Heart left ventricle (tissue), 16 donors: ENCODE data around the gene NKAIN2. TPM values are rescaled to one million over a fixed set of nuclear protein-coding genes. Genes with fewer than 3 reads are reported as not detected.

Experiments used
- ATAC-seq, 4 donors: fragments of 200-7000 bp; cut with Tn5 transposase; one replicate each; pipeline ENCODE4 v1.9.1; 2020 to 2022; ENCODE audit warnings: moderate library complexity in 4 of 4, mild to moderate bottlenecking in 3 of 4, moderate number of reproducible peaks in 1 of 4
- DNase-seq, 5 donors: peaks; one replicate each; pipeline ENCODE4 v3.0.0-alpha.2; 2020
- H3K27ac ChIP-seq, 12 donors: fragments of 200-600 bp; sonication (generic) in 4 of 12; one replicate each; pipeline versions ENCODE4 v1.5.0 to v1.8.0; 2016 to 2022; ENCODE audit warnings: mild to moderate bottlenecking in 2 of 12
- H3K27me3 ChIP-seq, 9 donors: fragments of 200-600 bp; sonication (generic) in 2 of 9; one replicate each; pipeline versions ENCODE4 v1.5.1 to v1.8.0; 2016 to 2022; ENCODE audit warnings: mild to moderate bottlenecking in 3 of 9
- H3K36me3 ChIP-seq, 9 donors: fragments of 200-600 bp; sonication (generic) in 2 of 9; one replicate each; pipeline versions ENCODE4 v1.5.0 to v1.8.0; 2018 to 2022; ENCODE audit warnings: mild to moderate bottlenecking in 2 of 9
- H3K4me1 ChIP-seq, 12 donors: fragments of 200-600 bp; sonication (generic) in 4 of 12; one replicate each; pipeline versions ENCODE4 v1.5.0 to v1.8.0; 2016 to 2022; ENCODE audit warnings: mild to moderate bottlenecking in 3 of 12
- H3K4me3 ChIP-seq, 12 donors: fragments of 200-600 bp; sonication (generic) in 4 of 12; one replicate each; pipeline versions ENCODE4 v1.5.0 to v1.8.0; 2017 to 2022; ENCODE audit warnings: mild to moderate bottlenecking in 9 of 12, moderate library complexity in 4 of 12
- H3K9me3 ChIP-seq, 12 donors: fragments of 200-600 bp; sonication (generic) in 4 of 12; one replicate each; pipeline versions ENCODE4 v1.5.0 to v1.8.0; 2016 to 2022; ENCODE audit warnings: mild to moderate bottlenecking in 1 of 12
- CTCF ChIP-seq, 12 donors: fragments of 200-600 bp; sonication (generic) in 4 of 12; IDR thresholded peaks; one replicate each; pipeline versions ENCODE4 v1.5.0 to v1.8.0; 2018 to 2022; ENCODE audit warnings: antibody characterized with exemption in 12 of 12, mild to moderate bottlenecking in 5 of 12
- POLR2A ChIP-seq, 2 donors: fragments of 450-650 bp; IDR thresholded peaks; one replicate each; pipeline ENCODE4 v1.6.1; 2017; ENCODE audit warnings: antibody characterized with exemption in 2 of 2, mild to moderate bottlenecking in 2 of 2, moderate library complexity in 2 of 2
- WGBS, 4 donors: extraction: QIAGEN DNeasy Blood & Tissue Kit in 2 of 4; methylation state at CpG; one replicate each; pipeline versions ENCODE4 v1.1.5 to v1.1.7; 2013 to 2018; 5-methylcytosine and 5-hydroxymethylcytosine counted together
- intact Hi-C, 10 donors: fragments of 100-400 bp; cut with DNase I; formaldehyde crosslinking; loops; one replicate each; pipeline versions ENCODE4 v1.11.1 to v1.14.2; 2022
- polyA plus RNA-seq, 2 donors: library from polyadenylated mRNA; stranded (reverse); fragments of 200-250 nt; gene quantifications; one replicate each; pipeline ENCODE4 v1.2.3, GENCODE V29; 2013
- total RNA-seq, 9 donors: library from RNA; depleted of rRNA in 2 of 9; stranded (reverse); fragments of >200 nt in 2 of 9; fragmentation: NEBNext Ultra II Directional in 3 of 9; extraction: Animal tissue kit (Norgen Biotek cat#: 25700) in 3 of 9; gene quantifications; one replicate each; pipeline versions ENCODE4 v1.1.0 to v1.2.4, GENCODE V29; 2016 to 2023
- donor health status: ischemic (EF 13 %, LVEDD 7.1; RV severe dilation, severe dysfunction).
- donor health status: healthy with polysubstance abuse.
- donor health status: DM: no; HTN: yes; CAD: no.
- donor health status: DM: no; HTN: no; CAD: no.
- donor health status: ischemic (EF 25% LVEDD 6.9; RV normal size, moderate dysfunction).
- donor health status: ischemic (EF 25% LVEDD 5.7; RV mildly dilated, moderate dysfunction).
- donor health status: healthy.
- donor health status: DM: yes; HTN: yes; CAD: no.
- donor health status: ischemic (EF 35%, LVEDD 5.7; RV mildly dilated, moderate dysfunction).
- donor health status: nonischemic (EF 11% LVEDD 7.7; RV severe dilation, severe dysfunction).
- donor health status: DM: yes; HTN: yes; CAD: no.
- donor health status: PGD.
- donor health status: ischemic (EF 29% LVEDD 5.4; RV normal size, mild dysfunction).
- donor health status: nonischemic (EF 23%, LVEDD 6.1; RV moderate dilation, normal function).

Gene NKAIN2
- total and polyA plus RNA-seq, 11 donors, result 0.19 to 0.83 (median 0.33) TPM; not detected in 2

- Histone ChIP-seq H3K4me3 (no peak overlapping the region), H3K27me3 (no peaks in the 10 kb centered on the region), H3K4me1 (peaks cover 0 to 9% (median 0%) of the 10 kb centered on the region in 12 donors), H3K36me3 (no peaks in the 10 kb centered on the region), H3K9me3 (no peaks in the 10 kb centered on the region), H3K27ac (peak overlapping the region in 4 of 12 donors; percentile 2 to 69 (median 24))
- TF ChIP-seq CTCF (IDR thresholded peaks at IDR 0.05) (no peak), POLR2A (IDR thresholded peaks at IDR 0.05) (no peak)
- DNase-seq, result peak in 1 of 5 donors; percentile 27
- ATAC-seq, result peak in 3 of 4 donors; percentile 62 to 88 (median 86)
- intact Hi-C loops, result no loop called here
- WGBS, 4 donors, result 49 to 52% (median 50%) methylated on average over 5 of the region's 5 CpGs
These were observed 85.3 kb downstream of the NKAIN2 start for GRCh38 chr6:123888771-123889513.

- no peak overlapping the region for H3K27ac ChIP-seq
- 64 to 80% (median 72%) methylated on average over 1 of the region's 1 CpG for WGBS, 4 donors
- TF ChIP-seq POLR2A (IDR thresholded peaks at IDR 0.05), result no peak
- no peak for TF ChIP-seq CTCF (IDR thresholded peaks at IDR 0.05)
- no peaks in the 10 kb centered on the region for H3K27me3 ChIP-seq
- H3K4me1 ChIP-seq, result no peaks in the 10 kb centered on the region
- H3K36me3 ChIP-seq, result no peaks in the 10 kb centered on the region
- H3K9me3 ChIP-seq, result no peaks in the 10 kb centered on the region
- DNase-seq (no peak), ATAC-seq (no peak)
- no peak overlapping the region for H3K4me3 ChIP-seq
- intact Hi-C loops, result loop anchor here in 1 of 10 donors (5.0 kb wide), 1 partner anchor 37 kb away; no protein-coding TSS in a partner anchor
These were observed 91.7 kb downstream of the NKAIN2 start for GRCh38 chr6:123895346-123895745.

GRCh38 chr6:123895806-123896205 lies 92.1 kb downstream of the NKAIN2 start:
- Histone ChIP-seq H3K27me3 (no peaks in the 10 kb centered on the region), H3K27ac (no peak overlapping the region), H3K36me3 (no peaks in the 10 kb centered on the region), H3K4me3 (no peak overlapping the region), H3K9me3 (no peaks in the 10 kb centered on the region), H3K4me1 (no peaks in the 10 kb centered on the region)
- TF ChIP-seq POLR2A (IDR thresholded peaks at IDR 0.05), result no peak
- no peak for TF ChIP-seq CTCF (IDR thresholded peaks at IDR 0.05)
- 85 to 90% (median 89%) methylated on average over 6 of the region's 6 CpGs for WGBS, 4 donors
- intact Hi-C loops, result loop anchor here in 1 of 10 donors (5.0 kb wide), 1 partner anchor 36 kb away; no protein-coding TSS in a partner anchor
- ATAC-seq (no peak), DNase-seq (no peak)

- no peak overlapping the region for H3K27ac ChIP-seq
- no peak for TF ChIP-seq POLR2A (IDR thresholded peaks at IDR 0.05)
- TF ChIP-seq CTCF (IDR thresholded peaks at IDR 0.05), result no peak
- no peak for ATAC-seq
- no peaks in the 10 kb centered on the region for H3K27me3 ChIP-seq
- no peaks in the 10 kb centered on the region for H3K9me3 ChIP-seq
- H3K4me1 ChIP-seq, result no peaks in the 10 kb centered on the region
- H3K36me3 ChIP-seq, result no peaks in the 10 kb centered on the region
- H3K4me3 ChIP-seq, result no peak overlapping the region
- no peak for DNase-seq
- intact Hi-C loops, result loop anchor here in 1 of 10 donors (5.0 kb wide), 1 partner anchor 35 kb away; no protein-coding TSS in a partner anchor
These were observed 93.2 kb downstream of the NKAIN2 start for GRCh38 chr6:123896869-123897268.
